CD14-positive monocyte (primary cell): ENCODE measurements around the gene BRD9. TPM values are rescaled to one million over a fixed set of nuclear protein-coding genes. Genes with fewer than 3 reads are reported as not detected.
A peak's percentile ranks its signal among the peaks of the same experiment; 100 is the strongest.
"Not testable (repeated sequence)": the region's sequence is repeated elsewhere in the genome, so short reads cannot be mapped to it uniquely, and the experiment has no call there.

Experiments
- DNase-seq, 3 donors: peaks; one replicate each; pipeline ENCODE4 v3.0.0-alpha.2; 2011 to 2022
- H2AFZ ChIP-seq: 2 replicates; pipeline ENCODE4 v1.6.0; 2012; ENCODE audit warnings: mild to moderate bottlenecking, low read depth, low read length, inconsistent platforms; ENCODE audit not compliant: insufficient read depth, poor library complexity, severe bottlenecking
- H3K27ac ChIP-seq, 2 donors: 1 replicate in 1 of 2; 2 replicates in 1 of 2; pipeline ENCODE4 v1.5.1; 2012 to 2013; ENCODE audit warnings: low read length in 2 of 2, control low read depth in 1 of 2, inconsistent platforms in 1 of 2, low read depth in 1 of 2, mild to moderate bottlenecking in 1 of 2
- H3K27me3 ChIP-seq, 2 donors: one replicate each; pipeline versions ENCODE4 v1.6.0 to v1.6.1; 2011 to 2013; ENCODE audit warnings: low read length in 2 of 2; ENCODE audit not compliant: control insufficient read depth in 2 of 2, insufficient read depth in 2 of 2
- H3K36me3 ChIP-seq, 2 donors: replicated peaks in 1 of 2; 1 replicate in 1 of 2; 2 replicates in 1 of 2; pipeline versions ENCODE4 v1.5.1 to v1.6.1; 2012 to 2013; ENCODE audit warnings: low read length in 2 of 2, control low read depth in 1 of 2, inconsistent platforms in 1 of 2, mild to moderate bottlenecking in 1 of 2; ENCODE audit not compliant: insufficient read depth in 2 of 2, control insufficient read depth in 1 of 2
- H3K4me1 ChIP-seq, 2 donors: 1 replicate in 1 of 2; 2 replicates in 1 of 2; pipeline versions ENCODE4 v1.5.1 to v1.6.1; 2012 to 2013; ENCODE audit warnings: low read length in 2 of 2, control low read depth in 1 of 2, inconsistent platforms in 1 of 2, mild to moderate bottlenecking in 1 of 2, moderate library complexity in 1 of 2; ENCODE audit not compliant: insufficient read depth in 2 of 2, control insufficient read depth in 1 of 2
- H3K4me2 ChIP-seq: replicated peaks from 2 replicates; pipeline ENCODE3; 2012; ENCODE audit warnings: low read length, moderate library complexity, mild to moderate bottlenecking; ENCODE audit not compliant: poor library complexity, severe bottlenecking; ENCODE audit errors: extremely low read depth
- H3K4me3 ChIP-seq, 3 experiments: fragments of 200-600 bp in 1 of 3; sonication (generic) in 1 of 3; replicated peaks in 1 of 3; 1 replicate in 2 of 3; 2 replicates in 1 of 3; pipeline ENCODE4 v1.5.1; 2011 to 2013; ENCODE audit warnings: low read length in 3 of 3, mild to moderate bottlenecking in 3 of 3, control low read depth in 2 of 3, low read depth in 2 of 3, inconsistent platforms in 1 of 3, moderate library complexity in 1 of 3
- H3K79me2 ChIP-seq: 2 replicates; pipeline ENCODE4 v1.6.0; 2012; ENCODE audit warnings: mild to moderate bottlenecking, control low read depth, inconsistent platforms, low read length, moderate library complexity; ENCODE audit not compliant: insufficient read depth
- H3K9ac ChIP-seq: 2 replicates; pipeline ENCODE4 v1.6.0; 2017; ENCODE audit warnings: low read length, mild to moderate bottlenecking; ENCODE audit not compliant: insufficient read depth, poor library complexity, severe bottlenecking
- H3K9me3 ChIP-seq, 2 donors: replicated peaks in 1 of 2; 1 replicate in 1 of 2; 2 replicates in 1 of 2; pipeline versions ENCODE4 v1.5.1 to v1.6.1; 2012 to 2013; ENCODE audit warnings: low read length in 2 of 2, control low read depth in 1 of 2; ENCODE audit not compliant: control insufficient read depth in 1 of 2, insufficient read depth in 1 of 2
- H4K20me1 ChIP-seq: 2 replicates; pipeline ENCODE4 v1.6.0; 2012; ENCODE audit warnings: mild to moderate bottlenecking, low read length, control low read depth, moderate library complexity; ENCODE audit not compliant: insufficient read depth
- H3K27ac Mint-ChIP-seq, 7 donors: one replicate each; pipeline ENCODE4 v1.8.0; 2020; ENCODE audit warnings: mild to moderate bottlenecking in 7 of 7, mixed read lengths in 7 of 7, moderate library complexity in 6 of 7, inconsistent platforms in 2 of 7
- H3K27me3 Mint-ChIP-seq, 3 donors: one replicate each; pipeline ENCODE4 v1.8.0; 2021 to 2022; ENCODE audit warnings: low read depth in 3 of 3, mild to moderate bottlenecking in 3 of 3, mixed read lengths in 3 of 3, moderate library complexity in 3 of 3, inconsistent platforms in 1 of 3
- H3K36me3 Mint-ChIP-seq, 2 donors: one replicate each; pipeline ENCODE4 v1.8.0; 2020; ENCODE audit warnings: mixed read lengths in 2 of 2, inconsistent platforms in 1 of 2, mild to moderate bottlenecking in 1 of 2
- H3K4me1 Mint-ChIP-seq: one replicate; pipeline ENCODE4 v1.8.0; 2020; ENCODE audit warnings: mild to moderate bottlenecking, mixed read lengths
- H3K4me3 Mint-ChIP-seq, 2 donors: one replicate each; pipeline ENCODE4 v1.8.0; 2020; ENCODE audit warnings: mild to moderate bottlenecking in 2 of 2, mixed read lengths in 2 of 2, moderate library complexity in 1 of 2
- H3K9me3 Mint-ChIP-seq, 7 donors: one replicate each; pipeline ENCODE4 v1.8.0; 2020 to 2022; ENCODE audit warnings: mixed read lengths in 7 of 7, mild to moderate bottlenecking in 6 of 7, moderate library complexity in 6 of 7, inconsistent platforms in 2 of 7
- CTCF ChIP-seq: fragments of 200-600 bp; IDR thresholded peaks from one replicate; pipeline ENCODE4 v1.8.0; 2022; ENCODE audit warnings: antibody characterized with exemption, mild to moderate bottlenecking
- WGBS: methylation state at CpG from one replicate; pipeline ENCODE4 v1.1.5; 2013; ENCODE audit warnings: missing lambda C conversion rate; ENCODE audit not compliant: insufficient coverage; 5-methylcytosine and 5-hydroxymethylcytosine counted together
- intact Hi-C, 2 donors: fragments of 100-400 bp; cut with micrococcal nuclease; formaldehyde crosslinking; loops; one replicate each; pipeline versions ENCODE4 v1.15.0 to v1.15.1; 2023
- polyA plus RNA-seq, 3 donors: library from polyadenylated mRNA; depleted of rRNA in 1 of 3; unstranded in 2 of 3; stranded (reverse) in 1 of 3; fragments of 300-500 nt in 2 of 3; fragments of >200 nt in 1 of 3; fragmentation: Illumina TruSeq in 2 of 3; gene quantifications; 1 replicate in 2 of 3; 2 replicates in 1 of 3; pipeline ENCODE4 v1.2.3, GENCODE V29; 2012 to 2021

The BRD9 gene
- polyA plus RNA-seq, 3 donors = 5.3 to 22.7 (median 9.3) TPM

GRCh38 chr5:916441-917293 is 24.1 kb upstream of the BRD9 start:
- Histone ChIP-seq H3K4me3 (no peak overlapping the region), H3K79me2 (no peaks in the 10 kb centered on the region), H3K9ac (no peak overlapping the region), H3K27ac (no peak overlapping the region), H4K20me1 (no peaks in the 10 kb centered on the region), H3K4me1 (no peaks in the 10 kb centered on the region), H3K9me3 (no peaks in the 10 kb centered on the region), H3K27me3 (no peaks in the 10 kb centered on the region), H3K4me2 (no peak overlapping the region), H2AFZ (no peak overlapping the region), H3K36me3 (peaks cover 15 to 41% of the 10 kb centered on the region in 2 donors)
- Mint-ChIP-seq H3K4me3 (no peak overlapping the region), H3K4me1 (no peaks in the 10 kb centered on the region), H3K9me3 (no peaks in the 10 kb centered on the region), H3K27me3 (no peaks in the 10 kb centered on the region), H3K36me3 (peaks cover 33 to 65% of the 10 kb centered on the region in 2 donors), H3K27ac (no peak overlapping the region)
- DNase-seq = no peak
- intact Hi-C loops = no loop called here
- 93% methylated on average over 6 of the region's 14 CpGs for WGBS
- TF ChIP-seq CTCF = no peak

GRCh38 chr5:915946-916345 is 23.3 kb upstream of the BRD9 start:
- no peak overlapping the region for H2AFZ ChIP-seq
- intact Hi-C loops = no loop called here
- no peaks in the 10 kb centered on the region for H4K20me1 ChIP-seq
- no peaks in the 10 kb centered on the region for H3K79me2 ChIP-seq
- 95% methylated on average over 10 of the region's 12 CpGs for WGBS
- peaks cover 15 to 41% of the 10 kb centered on the region in 2 donors for H3K36me3 ChIP-seq
- H3K27ac Mint-ChIP-seq = no peak overlapping the region
- no peak overlapping the region for H3K9ac ChIP-seq
- TF ChIP-seq CTCF = no peak
- no peak overlapping the region for H3K4me3 Mint-ChIP-seq
- H3K27ac ChIP-seq = no peak overlapping the region
- no peaks in the 10 kb centered on the region for H3K4me1 Mint-ChIP-seq
- no peaks in the 10 kb centered on the region for H3K27me3 ChIP-seq
- H3K4me2 ChIP-seq = no peak overlapping the region
- no peak for DNase-seq
- H3K27me3 Mint-ChIP-seq = no peaks in the 10 kb centered on the region
- no peak overlapping the region for H3K4me3 ChIP-seq
- peaks cover 33 to 68% of the 10 kb centered on the region in 2 donors for H3K36me3 Mint-ChIP-seq
- no peaks in the 10 kb centered on the region for H3K4me1 ChIP-seq
- no peaks in the 10 kb centered on the region for H3K9me3 Mint-ChIP-seq
- no peaks in the 10 kb centered on the region for H3K9me3 ChIP-seq

GRCh38 chr5:915346-915745 is 22.7 kb upstream of the BRD9 start:
- Mint-ChIP-seq H3K36me3 (peaks cover 33 to 72% of the 10 kb centered on the region in 2 donors), H3K27ac (peak overlapping the region in 1 of 7 donors; percentile 47)
- H3K27me3 ChIP-seq, H3K27ac ChIP-seq, H3K4me3 Mint-ChIP-seq, H3K9ac ChIP-seq, H3K4me1 Mint-ChIP-seq, H4K20me1 ChIP-seq, H3K4me2 ChIP-seq, H2AFZ ChIP-seq, H3K9me3 ChIP-seq, H3K27me3 Mint-ChIP-seq, H3K9me3 Mint-ChIP-seq, intact Hi-C loops, H3K79me2 ChIP-seq, H3K4me1 ChIP-seq, DNase-seq, H3K4me3 ChIP-seq: not testable (repeated sequence)
- H3K36me3 ChIP-seq = peaks cover 15 to 41% of the 10 kb centered on the region in 2 donors
- WGBS = 99% methylated on average over 12 of the region's 12 CpGs
